ENCODE measurements around the gene CSH1.
A peak's percentile ranks its signal among the peaks of the same experiment; 100 is the strongest.
"Not testable (repeated sequence)": the region's sequence is repeated elsewhere in the genome, so short reads cannot be mapped to it uniquely, and the experiment has no call there.

CSH1 gene

DNA sequence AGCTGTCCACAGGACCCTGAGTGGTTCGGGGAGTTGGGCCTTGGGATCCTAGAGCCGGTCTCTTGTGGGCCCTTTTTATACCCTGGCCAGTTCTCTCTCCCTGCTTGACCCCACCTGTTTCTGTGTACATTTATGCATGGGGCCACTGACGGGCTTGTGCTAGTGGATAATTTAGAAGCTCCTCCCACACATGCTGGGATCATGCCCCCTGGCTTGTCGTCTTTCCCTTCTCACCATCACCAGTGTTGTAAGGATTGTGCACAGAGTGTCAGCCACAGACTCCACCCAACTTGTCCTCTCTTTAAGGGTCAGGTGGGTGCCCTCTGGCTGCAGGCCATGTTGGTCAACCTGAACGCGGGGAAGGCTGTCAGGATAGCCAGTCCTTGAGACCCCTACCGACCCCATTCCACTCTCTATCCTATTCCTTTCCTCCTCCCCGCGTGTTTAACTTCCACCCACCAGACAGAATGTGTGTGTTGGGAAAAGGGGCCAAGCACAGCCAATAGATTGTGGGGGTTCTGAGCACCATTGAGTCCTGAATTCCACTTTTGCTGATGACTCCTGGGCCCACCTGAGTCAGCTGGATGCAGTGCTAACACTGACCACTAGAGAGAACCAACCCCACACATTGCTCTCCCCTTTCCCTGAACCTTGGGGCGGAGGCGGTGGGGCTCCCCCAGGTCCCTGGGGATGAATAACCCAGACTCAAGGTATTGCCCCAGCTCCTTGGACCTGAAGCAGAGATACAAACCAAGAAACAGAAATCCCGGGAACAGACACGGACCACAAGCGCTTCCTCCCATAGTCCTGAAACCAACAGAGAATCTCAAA, at the start of gene CSH1:
TSS of gene CSH1 (minus strand) at position 51 of the 831 bp plus-strand sequence. CDS start 63 bp downstream, outside the sequence.
- DNase-seq = not testable (repeated sequence)

- no peak for DNase-seq
Measured at GRCh38 chr17:63945784-63946439, 49.5 kb upstream of the CSH1 start.

GRCh38 chr17:63944736-63945499, 48.5 kb upstream of the CSH1 start:
- no peak for DNase-seq

GRCh38 chr17:63943745-63944144, 47.4 kb upstream of the CSH1 start:
- DNase-seq = no peak

DNA sequence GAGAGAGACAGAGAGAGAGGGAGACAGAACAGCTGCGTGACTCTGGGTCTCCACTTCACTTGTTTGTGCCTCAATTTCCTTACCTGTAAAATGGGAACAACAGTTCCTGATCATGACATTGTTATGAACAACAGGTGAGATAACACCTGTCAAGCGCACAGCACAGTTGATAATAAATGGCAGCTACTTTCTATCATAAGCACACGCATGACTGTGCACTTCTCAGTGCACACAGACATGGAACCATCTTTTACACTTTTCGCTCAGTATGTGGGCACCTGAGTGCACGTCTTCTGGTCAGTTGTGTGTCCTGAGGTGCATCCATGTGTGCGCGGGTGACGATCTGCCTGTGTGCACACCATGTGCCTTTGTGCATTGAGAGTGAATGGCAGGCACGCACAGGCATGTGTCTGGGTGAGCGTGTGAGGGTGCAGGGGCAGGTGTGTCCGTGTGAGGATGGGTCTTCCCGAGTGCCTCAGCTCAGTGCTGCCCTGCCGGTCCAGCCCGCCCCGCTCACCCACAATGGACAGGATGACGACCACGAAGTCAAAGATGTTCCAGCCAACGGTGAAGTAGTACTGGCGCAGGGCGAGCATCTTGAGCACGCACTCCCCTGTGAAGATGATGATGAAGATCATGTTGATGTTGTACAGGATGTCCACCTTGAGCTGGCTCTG, 46.1 kb upstream of the CSH1 start:
- DNase-seq = no peak

DNA sequence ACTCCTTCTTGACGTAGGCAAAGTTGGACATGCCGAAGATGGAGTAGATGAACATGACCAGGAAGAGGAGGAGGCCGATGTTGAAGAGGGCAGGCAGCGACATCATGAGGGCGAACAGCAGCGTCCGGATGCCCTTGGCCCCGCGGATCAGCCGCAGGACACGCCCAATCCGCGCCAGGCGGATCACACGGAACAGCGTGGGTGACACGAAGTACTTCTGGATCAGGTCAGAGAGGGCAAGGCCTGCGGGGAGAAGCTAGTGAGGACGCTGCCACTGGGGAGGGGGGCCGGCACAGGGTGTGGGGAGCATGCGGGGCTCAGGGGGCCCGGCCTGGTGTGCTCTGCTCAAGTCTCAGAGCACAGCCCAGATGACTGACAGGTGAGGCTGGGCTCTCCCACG, 45.4 kb upstream of the CSH1 start:
- DNase-seq = no peak

GRCh38 chr17:63941162-63941561, 44.8 kb upstream of the CSH1 start:
- DNase-seq = no peak

- no peak for DNase-seq
Measured at GRCh38 chr17:63940584-63940983, 44.2 kb upstream of the CSH1 start.

GRCh38 chr17:63939884-63940283, 43.5 kb upstream of the CSH1 start:
- no peak for DNase-seq

DNA sequence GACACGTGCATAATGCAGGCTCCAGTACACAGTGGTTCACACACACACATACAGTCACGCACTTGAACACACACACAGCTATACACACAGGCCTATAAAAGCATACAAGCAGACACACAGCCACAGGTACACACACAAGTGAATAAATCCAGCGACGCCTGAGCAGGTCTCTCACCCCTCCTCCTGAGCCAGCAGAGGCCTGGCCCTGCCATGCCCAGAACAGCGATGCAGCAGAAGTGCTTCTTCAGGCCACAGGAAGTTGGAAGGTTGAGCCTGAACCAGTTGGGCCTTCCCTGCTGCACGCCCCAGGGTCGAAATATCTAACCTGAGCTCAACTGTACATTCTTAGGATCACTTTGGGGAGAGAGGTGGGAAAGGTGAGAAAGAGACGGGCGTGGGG, 43.0 kb upstream of the CSH1 start:
- DNase-seq = no peak

DNA sequence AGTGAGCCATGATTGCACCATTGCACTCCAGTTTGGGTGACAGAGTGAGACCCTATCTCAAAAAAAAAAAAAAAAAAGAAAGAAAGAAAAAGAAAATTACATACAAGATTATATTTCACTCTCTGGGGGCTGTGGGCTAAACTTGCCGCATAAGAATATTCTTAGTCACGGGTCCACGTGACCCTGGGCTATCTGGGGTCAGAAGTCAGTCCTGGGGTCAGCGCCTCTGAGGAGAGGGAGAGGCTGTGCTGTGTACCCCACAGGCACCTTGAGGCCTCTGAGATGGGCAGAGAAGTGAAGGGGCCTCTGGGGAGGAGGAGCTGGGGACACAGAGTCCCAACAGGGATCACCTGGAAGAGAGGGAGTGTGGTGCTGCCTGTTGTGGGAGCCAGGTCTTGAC, 41.5 kb upstream of the CSH1 start:
- DNase-seq = no peak

GRCh38 chr17:63937319-63937718, 40.9 kb upstream of the CSH1 start:
- DNase-seq = no peak

DNA sequence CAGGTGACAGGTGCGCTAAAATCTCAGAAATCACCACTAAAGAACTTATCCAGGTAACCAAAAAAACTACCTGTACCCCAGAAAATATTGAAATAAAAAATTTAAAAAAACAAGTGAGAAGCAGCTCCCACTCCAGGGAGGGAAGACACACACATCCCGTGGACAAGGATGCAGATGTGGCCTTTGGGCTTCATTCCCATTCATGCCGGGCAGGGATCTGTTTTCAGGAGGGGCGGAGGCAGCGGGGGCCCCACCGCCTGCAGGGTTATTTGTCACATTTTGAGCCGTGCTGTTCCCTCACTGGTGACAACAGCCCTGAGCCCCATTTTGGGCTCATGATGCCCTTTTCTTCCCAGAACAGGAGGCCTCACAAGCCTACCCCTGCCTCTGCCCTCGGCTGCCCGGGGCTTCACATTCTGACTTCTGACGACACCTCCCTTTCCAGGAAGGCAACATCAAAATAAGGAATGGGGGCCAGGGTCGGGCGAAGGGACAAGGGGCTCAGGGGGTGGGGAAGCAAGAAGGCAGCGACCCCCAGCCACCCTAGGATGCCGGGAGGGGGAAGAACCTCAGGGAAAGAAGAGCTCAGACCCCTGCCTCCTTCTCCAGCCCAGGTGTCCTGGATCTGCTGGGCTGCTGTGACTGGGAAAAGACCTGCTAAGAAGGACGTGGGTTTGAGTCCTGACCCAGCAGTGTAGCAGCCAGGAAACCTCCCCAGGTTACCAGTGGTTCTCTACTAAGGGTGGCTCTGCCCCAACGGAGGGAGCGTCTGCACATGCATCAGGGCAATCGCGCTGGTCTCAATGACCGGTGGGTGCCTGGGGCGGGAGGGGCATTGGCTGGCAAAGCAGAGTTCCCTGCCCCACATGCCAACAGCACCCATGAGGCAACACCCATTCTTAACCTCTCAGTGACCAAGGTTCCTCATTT, 38.1 kb upstream of the CSH1 start:
- DNase-seq = peak; percentile 20

- DNase-seq = no peak
Measured at GRCh38 chr17:63933598-63933997, 37.2 kb upstream of the CSH1 start.

GRCh38 chr17:63932721-63933120, 36.3 kb upstream of the CSH1 start:
- no peak for DNase-seq

DNA sequence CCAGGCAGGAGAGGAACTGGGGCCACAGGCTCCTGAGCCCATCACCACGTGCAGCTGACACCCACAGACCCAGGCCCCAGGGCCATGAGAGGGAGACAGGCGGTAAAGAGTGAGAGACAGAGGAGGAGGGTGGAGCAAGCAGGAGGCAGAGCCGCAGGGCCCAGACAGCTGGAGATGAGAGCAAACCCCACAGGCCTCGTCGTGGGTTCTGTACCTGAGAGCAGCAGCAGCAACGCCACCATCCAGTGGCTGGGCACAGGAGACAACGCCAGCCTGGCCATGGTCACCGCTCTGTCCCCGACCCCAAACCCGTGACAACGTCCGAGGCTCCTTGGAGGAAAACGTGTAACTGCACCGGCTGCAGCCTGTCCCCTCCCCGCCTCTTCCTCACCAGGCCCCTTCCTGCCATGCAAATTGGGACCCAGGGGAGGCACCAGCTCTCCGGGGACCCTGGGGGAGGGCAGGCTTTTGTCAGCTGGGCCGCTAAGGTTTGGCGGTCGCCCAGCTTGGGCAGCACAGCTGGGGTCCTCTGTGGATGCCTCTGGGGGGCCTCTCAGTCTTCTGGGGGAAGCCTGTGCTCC, 35.7 kb upstream of the CSH1 start, which contains the start of gene CD79B:
TSS of gene CD79B (minus strand) at position 351 of the 581 bp plus-strand sequence. CDS start at position 281, 70 bp downstream.
- peak; percentile 38 for DNase-seq

DNA sequence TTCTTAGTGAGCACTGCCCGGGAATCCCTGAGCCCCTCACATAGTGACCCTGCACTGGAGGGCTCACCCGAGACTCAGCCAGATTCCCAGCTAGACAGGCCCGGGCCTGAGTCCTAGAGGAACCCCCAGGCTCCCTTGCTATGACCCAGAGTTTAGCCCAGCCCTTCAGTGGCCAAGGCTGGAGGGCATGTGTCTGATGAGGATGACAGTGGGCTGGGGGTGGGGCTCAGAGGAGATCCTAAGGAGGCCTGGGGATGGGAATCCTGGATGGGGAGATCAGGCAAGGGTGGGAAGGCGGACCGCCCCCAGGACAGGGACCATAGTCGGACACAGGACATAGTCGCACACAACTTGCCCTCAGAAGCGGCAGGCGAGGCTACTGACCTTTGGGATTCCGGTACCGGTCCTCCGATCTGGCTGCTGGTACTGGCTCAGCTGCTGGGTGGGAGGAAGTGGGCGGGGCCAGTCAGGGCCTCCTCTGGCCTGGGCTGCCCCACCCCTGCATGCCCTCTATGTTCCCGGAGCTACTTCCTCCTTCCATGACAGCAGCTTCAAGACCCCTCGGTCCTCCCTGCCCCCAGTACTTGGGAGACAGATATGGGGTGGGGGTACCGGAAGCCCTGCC, 34.7 kb upstream of the CSH1 start:
- DNase-seq = peak; percentile 81

DNA sequence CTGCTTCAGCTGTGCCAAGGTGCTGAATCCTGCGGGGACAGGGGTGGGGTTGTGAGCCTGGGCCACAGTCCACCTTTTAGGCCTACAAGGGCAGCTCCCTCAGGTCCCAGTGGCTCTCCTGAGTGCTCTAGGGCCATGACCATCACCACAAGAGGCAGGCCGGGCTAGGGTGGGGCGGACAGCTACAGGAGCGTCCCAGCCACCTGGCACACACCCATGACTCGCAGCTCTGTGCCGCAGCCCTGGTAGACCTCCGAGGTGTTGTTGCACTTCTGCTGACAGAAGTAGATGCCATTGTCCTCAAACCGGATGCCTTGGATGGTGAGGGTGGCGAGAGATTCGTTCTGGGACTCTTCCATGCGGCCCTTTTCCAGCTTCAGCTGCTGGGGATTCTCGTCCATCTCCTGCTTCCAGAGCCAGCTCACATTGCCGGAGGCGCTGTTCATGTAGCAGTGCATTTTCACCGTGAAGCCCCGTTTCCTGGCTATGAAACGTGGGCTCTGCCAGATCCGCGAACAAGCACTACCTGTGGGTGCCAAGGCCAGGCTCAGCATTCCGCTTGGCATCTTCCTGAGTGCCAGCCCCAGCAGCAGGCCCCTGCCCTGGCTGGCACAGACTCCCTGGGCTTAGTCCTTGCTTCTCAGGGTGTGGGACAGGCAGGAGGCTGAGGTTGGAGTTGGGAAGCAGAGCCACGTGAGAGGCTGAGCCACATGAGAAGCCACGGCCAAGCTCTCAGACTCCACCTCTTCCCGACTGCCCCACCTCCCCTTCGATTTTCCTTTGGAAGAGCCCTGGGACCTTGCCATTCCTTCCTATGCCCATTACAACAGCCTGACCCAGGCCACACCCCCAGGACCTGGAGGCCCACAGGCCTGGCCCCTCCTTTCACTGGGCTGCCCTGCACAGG, 33.7 kb upstream of the CSH1 start:
- no peak for DNase-seq

GRCh38 chr17:63928966-63929695, 32.8 kb upstream of the CSH1 start:
- DNase-seq = no peak

Data from hematopoietic multipotent progenitor cell treated with erythropoietin and hydrocortisone succinate and interleukin-3 and kit ligand, for 4 days (in vitro differentiated cells).